Activated T-cell treated with anti-CD3 and anti-CD28 coated beads, Interleukin-2, amount 50 U/mL, for 72 hours (primary cell): Measurements from ENCODE around the gene ERC2. TPM values are rescaled to one million over a fixed set of nuclear protein-coding genes. Genes with fewer than 3 reads are reported as not detected.

Experiments
- ATAC-seq, 2 donors: fragments of 150-1000 bp; cut with Tn5 transposase; replicated peaks in 1 of 2; 2 replicates each; pipeline ENCODE4 v1.10.0; 2021; ENCODE audit warnings: moderate library complexity in 2 of 2, mild to moderate bottlenecking in 1 of 2
- DNase-seq, 2 donors: peaks; one replicate each; pipeline ENCODE4 v3.0.0; 2021 to 2022; ENCODE audit warnings: mixed read lengths in 1 of 2
- H3K27ac Mint-ChIP-seq: one replicate; pipeline ENCODE4 v1.8.0; 2022; ENCODE audit warnings: mild to moderate bottlenecking, moderate library complexity, mixed read lengths
- H3K27me3 Mint-ChIP-seq: one replicate; pipeline ENCODE4 v1.8.0; 2022; ENCODE audit warnings: low read depth, mixed read lengths
- H3K36me3 Mint-ChIP-seq, 2 donors: one replicate each; pipeline ENCODE4 v1.8.0; 2022; ENCODE audit warnings: mixed read lengths in 2 of 2, mild to moderate bottlenecking in 1 of 2; ENCODE audit not compliant: insufficient read depth in 2 of 2
- H3K4me1 Mint-ChIP-seq: one replicate; pipeline ENCODE4 v1.8.0; 2022; ENCODE audit warnings: low read depth, mixed read lengths
- H3K4me3 Mint-ChIP-seq, 2 donors: one replicate each; pipeline ENCODE4 v1.8.0; 2022; ENCODE audit warnings: mild to moderate bottlenecking in 2 of 2, mixed read lengths in 2 of 2, moderate library complexity in 2 of 2
- H3K9me3 Mint-ChIP-seq, 2 donors: one replicate each; pipeline ENCODE4 v1.8.0; 2022; ENCODE audit warnings: mixed read lengths in 2 of 2
- total RNA-seq, 2 donors: library from RNA; stranded (reverse); gene quantifications; one replicate each; pipeline ENCODE4 v1.2.3, GENCODE V29; 2022

ERC2 gene
- total RNA-seq, 2 donors from 2014 or later: 0.19 to 0.35 TPM

DNA sequence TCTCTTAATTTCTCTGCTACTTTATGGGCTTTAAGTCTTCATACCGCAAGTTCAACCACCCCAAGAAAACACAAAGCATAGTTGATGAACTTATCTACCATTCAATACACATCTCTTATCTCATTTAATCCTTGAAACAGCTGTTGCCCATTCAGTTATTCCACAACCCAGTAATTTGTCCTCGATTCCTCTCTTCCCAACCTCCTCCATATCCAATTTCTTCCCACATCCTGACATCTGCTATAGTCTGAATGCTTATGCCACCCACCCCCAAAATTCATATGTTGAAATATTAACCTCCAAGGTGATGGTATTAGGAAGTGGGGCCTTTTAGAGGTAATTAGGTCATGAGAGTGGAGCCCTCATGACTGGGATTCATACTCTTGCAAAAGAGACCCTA is 345.4 kb downstream of the ERC2 start:
- Mint-ChIP-seq H3K27ac (no peak overlapping the region), H3K9me3 (peaks cover 0 to 2% of the 10 kb centered on the region in 2 donors), H3K4me1 (no peaks in the 10 kb centered on the region), H3K27me3 (no peaks in the 10 kb centered on the region), H3K36me3 (no peaks in the 10 kb centered on the region), H3K4me3 (no peak overlapping the region)
- no peak for DNase-seq
- no peak for ATAC-seq

- H3K4me3 Mint-ChIP-seq: no peak overlapping the region
- no peak for ATAC-seq
- no peaks in the 10 kb centered on the region for H3K4me1 Mint-ChIP-seq
- H3K27ac Mint-ChIP-seq: no peak overlapping the region
- H3K27me3 Mint-ChIP-seq: no peaks in the 10 kb centered on the region
- DNase-seq: no peak
- H3K36me3 Mint-ChIP-seq: no peaks in the 10 kb centered on the region
- peaks cover 0 to 2% of the 10 kb centered on the region in 2 donors for H3K9me3 Mint-ChIP-seq
Observed at GRCh38 chr3:56121716-56122115, 346.6 kb downstream of the ERC2 start.

GRCh38 chr3:56119575-56120349 is 348.5 kb downstream of the ERC2 start:
- DNase-seq (no peak), ATAC-seq (no peak)
- H3K9me3 Mint-ChIP-seq: peaks cover 3 to 5% of the 10 kb centered on the region in 2 donors
- no peaks in the 10 kb centered on the region for H3K4me1 Mint-ChIP-seq
- no peaks in the 10 kb centered on the region for H3K36me3 Mint-ChIP-seq
- no peak overlapping the region for H3K4me3 Mint-ChIP-seq
- no peaks in the 10 kb centered on the region for H3K27me3 Mint-ChIP-seq
- no peak overlapping the region for H3K27ac Mint-ChIP-seq

GRCh38 chr3:56118968-56119367 is 349.3 kb downstream of the ERC2 start:
- H3K4me3 Mint-ChIP-seq: no peak overlapping the region
- peaks cover 3 to 6% of the 10 kb centered on the region in 2 donors for H3K9me3 Mint-ChIP-seq
- DNase-seq: no peak
- no peaks in the 10 kb centered on the region for H3K36me3 Mint-ChIP-seq
- no peak for ATAC-seq
- no peak overlapping the region for H3K27ac Mint-ChIP-seq
- H3K27me3 Mint-ChIP-seq: no peaks in the 10 kb centered on the region
- no peaks in the 10 kb centered on the region for H3K4me1 Mint-ChIP-seq

DNA sequence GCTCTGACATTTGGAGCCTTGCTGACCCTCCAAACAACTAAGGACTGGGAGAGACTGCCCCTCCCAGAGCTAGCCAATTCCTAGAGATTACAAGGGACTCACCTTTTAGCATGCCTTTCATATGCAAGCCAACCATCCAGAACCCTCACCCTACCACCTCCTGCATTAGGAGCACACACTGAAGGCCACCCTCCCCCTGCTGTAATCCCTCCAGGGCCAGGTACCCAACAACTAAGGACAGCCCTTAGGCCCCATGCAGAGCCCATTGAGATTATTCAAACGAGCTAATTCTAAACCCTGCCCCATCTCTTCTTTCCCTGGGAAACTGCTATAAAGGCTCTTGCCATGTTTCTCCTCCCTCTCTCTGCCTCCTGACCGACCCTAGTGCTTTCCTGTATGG is 352.6 kb downstream of the ERC2 start:
- Mint-ChIP-seq H3K27ac (no peak overlapping the region), H3K4me3 (no peak overlapping the region), H3K9me3 (peaks cover 3 to 6% of the 10 kb centered on the region in 2 donors), H3K4me1 (no peaks in the 10 kb centered on the region), H3K36me3 (no peaks in the 10 kb centered on the region), H3K27me3 (no peaks in the 10 kb centered on the region)
- no peak for DNase-seq
- no peak for ATAC-seq

GRCh38 chr3:56115199-56115598 is 353.1 kb downstream of the ERC2 start:
- H3K4me1 Mint-ChIP-seq: no peaks in the 10 kb centered on the region
- DNase-seq (no peak), ATAC-seq (no peak)

DNA sequence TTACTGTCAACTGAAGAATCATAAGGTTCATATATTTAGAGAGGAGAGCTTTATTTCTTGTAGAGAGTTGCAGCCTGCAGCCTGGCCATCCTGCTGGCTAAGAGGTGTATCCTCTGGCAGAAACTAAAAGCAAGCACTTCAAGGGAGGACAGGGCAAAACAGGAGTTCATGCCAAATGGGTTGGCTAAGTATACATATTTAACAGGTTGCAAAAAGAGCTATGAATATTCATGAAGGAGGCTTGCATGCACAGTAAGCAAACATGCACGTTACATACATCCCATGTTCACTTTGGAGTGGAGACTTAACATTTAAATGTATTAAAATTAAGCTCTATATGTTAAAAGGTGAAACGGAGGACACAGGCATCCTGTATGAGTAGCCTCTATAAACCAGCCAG is 354.4 kb downstream of the ERC2 start:
- ATAC-seq (no peak), DNase-seq (no peak)
- no peak overlapping the region for H3K4me3 Mint-ChIP-seq
- peaks cover 6 to 10% of the 10 kb centered on the region in 2 donors for H3K9me3 Mint-ChIP-seq
- H3K4me1 Mint-ChIP-seq: no peaks in the 10 kb centered on the region
- H3K36me3 Mint-ChIP-seq: no peaks in the 10 kb centered on the region
- no peaks in the 10 kb centered on the region for H3K27me3 Mint-ChIP-seq
- no peak overlapping the region for H3K27ac Mint-ChIP-seq

More at GRCh38 chr3:56115199-56115598, 353.1 kb downstream of the ERC2 start:
- H3K27ac Mint-ChIP-seq: no peak overlapping the region
- H3K27me3 Mint-ChIP-seq: no peaks in the 10 kb centered on the region
- no peak overlapping the region for H3K4me3 Mint-ChIP-seq
- H3K36me3 Mint-ChIP-seq: no peaks in the 10 kb centered on the region
- peaks cover 3 to 6% of the 10 kb centered on the region in 2 donors for H3K9me3 Mint-ChIP-seq

DNA sequence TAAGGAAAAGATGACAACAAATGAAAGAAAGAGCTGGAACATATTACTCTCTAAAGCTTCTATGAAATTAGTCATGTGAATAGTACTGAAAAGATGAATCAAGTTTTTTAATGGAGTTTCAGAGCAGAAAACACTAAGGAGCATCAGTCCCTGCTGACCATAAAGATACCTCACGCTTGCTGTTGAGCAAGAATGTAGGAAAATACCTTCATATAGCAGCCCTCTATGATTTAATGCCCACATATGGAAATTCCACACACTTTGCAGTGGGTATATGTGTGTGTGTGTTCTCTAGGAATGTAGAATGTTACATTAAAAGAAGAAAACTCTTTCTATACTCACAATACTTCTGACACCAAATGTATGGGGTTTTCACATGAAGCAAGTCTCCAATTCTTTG is 355.0 kb downstream of the ERC2 start:
- H3K4me1 Mint-ChIP-seq: no peaks in the 10 kb centered on the region
- ATAC-seq: no peak
- no peak overlapping the region for H3K27ac Mint-ChIP-seq

GRCh38 chr3:56111606-56112304 is 356.5 kb downstream of the ERC2 start:
- no peak overlapping the region for H3K4me3 Mint-ChIP-seq
- H3K4me1 Mint-ChIP-seq: no peaks in the 10 kb centered on the region
- ATAC-seq (no peak), DNase-seq (no peak)
- H3K27me3 Mint-ChIP-seq: no peaks in the 10 kb centered on the region
- no peak overlapping the region for H3K27ac Mint-ChIP-seq
- no peaks in the 10 kb centered on the region for H3K36me3 Mint-ChIP-seq
- H3K9me3 Mint-ChIP-seq: peaks cover 6 to 10% of the 10 kb centered on the region in 2 donors

More for the DNA sequence above, 355.0 kb downstream of the ERC2 start:
- peaks cover 6 to 10% of the 10 kb centered on the region in 2 donors for H3K9me3 Mint-ChIP-seq
- no peaks in the 10 kb centered on the region for H3K27me3 Mint-ChIP-seq
- DNase-seq: no peak
- no peaks in the 10 kb centered on the region for H3K36me3 Mint-ChIP-seq
- no peak overlapping the region for H3K4me3 Mint-ChIP-seq

DNA sequence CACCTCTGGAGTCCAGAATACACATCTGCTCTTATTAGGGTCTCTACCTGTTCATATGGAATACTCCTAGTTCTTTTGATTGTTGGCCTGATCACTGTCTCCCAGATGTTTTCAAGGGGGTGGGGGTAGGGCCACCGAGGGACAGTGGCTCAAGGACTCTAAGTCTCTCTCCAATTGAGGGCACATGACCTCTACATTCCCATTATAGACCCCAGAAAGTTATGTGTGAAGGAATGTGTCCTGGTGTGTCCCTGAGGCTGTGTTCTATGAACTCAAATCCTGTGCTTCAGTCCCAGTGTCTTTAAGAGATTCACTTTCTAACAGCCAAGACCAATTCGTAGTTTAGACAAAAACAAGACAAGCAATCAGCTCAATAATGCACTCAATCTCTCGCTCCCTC is 357.4 kb downstream of the ERC2 start:
- Mint-ChIP-seq H3K36me3 (no peaks in the 10 kb centered on the region), H3K9me3 (peaks cover 5 to 6% of the 10 kb centered on the region in 2 donors), H3K4me3 (no peak overlapping the region), H3K27me3 (no peaks in the 10 kb centered on the region), H3K27ac (no peak overlapping the region), H3K4me1 (no peaks in the 10 kb centered on the region)
- ATAC-seq: no peak
- DNase-seq: no peak

DNA sequence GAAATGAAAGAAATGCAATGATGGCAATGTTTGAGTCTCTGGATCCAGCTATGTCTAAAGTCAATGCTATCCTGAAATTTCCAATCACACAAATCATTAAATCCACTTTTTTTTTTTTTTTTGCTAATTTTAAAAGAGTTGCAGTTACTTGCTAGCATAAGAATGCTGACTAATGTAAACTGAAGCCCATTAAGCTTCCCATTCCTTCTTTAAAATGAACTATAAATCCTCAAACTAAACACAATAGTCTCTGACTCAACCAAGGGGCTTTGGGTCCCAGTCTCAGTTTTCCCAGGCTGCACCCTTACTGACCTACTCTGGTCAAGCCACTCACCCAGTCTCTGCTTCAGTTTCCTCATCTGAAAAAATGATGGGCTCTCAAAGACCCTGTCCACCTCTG is 361.1 kb downstream of the ERC2 start:
- no peak overlapping the region for H3K27ac Mint-ChIP-seq
- no peak for ATAC-seq
- no peak for DNase-seq
- no peak overlapping the region for H3K4me3 Mint-ChIP-seq
- H3K4me1 Mint-ChIP-seq: no peaks in the 10 kb centered on the region
- H3K27me3 Mint-ChIP-seq: peaks cover 6% of the 10 kb centered on the region
- H3K36me3 Mint-ChIP-seq: no peaks in the 10 kb centered on the region
- H3K9me3 Mint-ChIP-seq: peaks cover 4 to 9% of the 10 kb centered on the region in 2 donors

DNA sequence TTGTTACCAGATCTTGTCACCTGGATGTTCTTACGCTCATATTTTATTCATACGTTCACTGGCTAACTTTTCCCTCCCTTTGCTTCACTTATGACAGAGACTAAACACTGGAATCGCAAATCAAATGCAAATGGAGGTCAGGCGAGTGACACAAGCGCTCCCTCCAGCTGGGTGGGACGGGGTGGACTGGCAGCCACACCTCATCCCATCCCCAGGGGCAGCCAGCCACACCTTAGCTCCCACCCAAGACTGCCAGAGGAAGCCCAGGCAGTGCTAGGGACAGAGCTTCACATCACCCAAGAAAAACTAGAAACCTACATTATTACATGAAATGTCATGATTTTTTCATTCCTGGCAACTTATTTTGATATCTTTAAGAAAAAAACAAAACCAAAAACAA is 366.2 kb downstream of the ERC2 start:
- H3K36me3 Mint-ChIP-seq: no peaks in the 10 kb centered on the region
- no peak for ATAC-seq
- H3K4me3 Mint-ChIP-seq: no peak overlapping the region
- H3K4me1 Mint-ChIP-seq: no peaks in the 10 kb centered on the region
- peaks cover 16% of the 10 kb centered on the region for H3K27me3 Mint-ChIP-seq
- DNase-seq: no peak
- H3K9me3 Mint-ChIP-seq: peaks cover 0 to 7% of the 10 kb centered on the region in 2 donors
- no peak overlapping the region for H3K27ac Mint-ChIP-seq

GRCh38 chr3:56101576-56101975 is 366.7 kb downstream of the ERC2 start:
- H3K4me1 Mint-ChIP-seq: no peaks in the 10 kb centered on the region
- no peak for DNase-seq
- peaks cover 0 to 7% of the 10 kb centered on the region in 2 donors for H3K9me3 Mint-ChIP-seq
- H3K27ac Mint-ChIP-seq: no peak overlapping the region
- H3K27me3 Mint-ChIP-seq: peaks cover 16% of the 10 kb centered on the region
- H3K36me3 Mint-ChIP-seq: no peaks in the 10 kb centered on the region
- no peak overlapping the region for H3K4me3 Mint-ChIP-seq
- no peak for ATAC-seq
